Measurements from ENCODE around the gene FOXD4L6. TPM values are rescaled to one million over a fixed set of nuclear protein-coding genes. Genes with fewer than 3 reads are reported as not detected.

Gene FOXD4L6
- total RNA-seq = not detected in 2 replicates

GRCh38 chr9:41128581-41128980 is at the start of gene FOXD4L6:
FOXD4L6 (minus strand) TSS chr9:41128681; CDS start chr9:41128383, 298 bp downstream.

Other genes starting within 250 kb of the FOXD4L6 start
- 6.9 and 7.9 TPM in 2 replicates for gene ZNG1F, start 60.6 kb upstream of the FOXD4L6 start, total RNA-seq

Data from regular cardiac myocyte (primary cell).